ENCODE data around the gene ZSCAN22. TPM values are rescaled to one million over a fixed set of nuclear protein-coding genes. Genes with fewer than 3 reads are reported as not detected.

ZSCAN22 gene
- total and polyA plus RNA-seq, 2 donors (not counting 1 experiment from before 2014, with no cell fraction given), result 2.8 to 7.1 TPM

DNA sequence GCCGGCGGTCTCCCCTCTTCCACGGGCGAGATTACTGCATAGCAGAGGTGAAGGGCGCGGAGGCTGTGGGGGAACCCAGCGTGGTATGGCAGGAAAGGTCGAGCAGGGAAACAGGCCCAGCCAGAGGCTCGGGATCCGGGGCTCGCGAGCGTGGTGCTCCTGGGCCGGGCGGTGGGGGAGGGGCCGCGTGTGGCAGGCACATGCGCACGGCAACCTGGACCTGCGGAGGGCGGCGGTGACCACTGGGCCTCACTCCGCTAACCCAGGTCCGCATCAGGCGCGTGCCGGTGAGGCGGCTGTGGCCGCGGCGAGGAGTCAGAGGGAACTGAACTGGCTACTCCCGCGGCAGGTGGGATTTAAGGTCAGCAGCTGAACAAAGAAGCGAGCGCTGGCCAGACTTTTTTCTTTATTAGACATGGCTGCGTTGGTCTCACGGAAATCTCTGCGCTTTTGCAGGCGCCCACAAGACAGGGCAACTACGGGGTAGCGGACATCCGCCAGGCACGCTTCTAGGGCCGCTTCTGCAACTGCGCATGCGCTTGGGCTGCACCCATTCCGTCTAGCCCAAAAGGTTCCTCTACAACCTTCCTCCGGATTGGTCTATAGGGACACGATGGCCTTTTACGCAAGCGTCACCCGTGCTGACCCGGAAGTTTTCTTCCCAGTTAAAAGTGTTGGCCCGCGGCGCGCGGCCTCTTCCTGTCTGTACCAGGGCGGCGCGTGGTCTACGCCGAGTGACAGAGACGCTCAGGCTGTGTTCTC is 60.0 kb downstream of the ZSCAN22 start, which contains the start of gene RPS5:
Gene RPS5, plus strand, starts transcription at position 694 of the 762 bp plus-strand sequence. CDS start 869 bp downstream, outside the sequence.
- ATAC-seq (ENCODE audit: low read depth) (peak; percentile 90), DNase-seq (peak; percentile 98)
- peak within 1 kb of the TSS; percentile 69 for H3K9ac ChIP-seq (ENCODE audit: low read length)
- H2AFZ ChIP-seq (ENCODE audit: insufficient read depth, low read depth, low read length, poor library complexity, severe bottlenecking), result peak within 1 kb of the TSS; percentile 81
- POLR2A ChIA-PET, result interaction anchor here (0.7 to 2.9 kb wide), 3 partner anchors 10 to 133 kb away, joined by 3 to 18 read pairs (median 5); partner anchors contain the start of genes ZBTB45 and ZNF497
- H3K79me2 ChIP-seq (ENCODE audit: control insufficient read depth, insufficient read depth, low read length), result peaks cover 63% of the 10 kb centered on the region
- H3K4me2 ChIP-seq (replicated peaks; ENCODE audit: low read depth, low read length, poor library complexity, severe bottlenecking), result peak within 1 kb of the TSS; percentile 84
- intact Hi-C loops (cut with micrococcal nuclease), result loop anchor here (1.0 kb wide), 5 partner anchors 15 to 81 kb away; partner anchors contain the start of genes ERVK3-1, ZNF132 and ZNF324B
- CTCF ChIA-PET, result interaction anchor here (1.1 kb wide), 1 partner anchor 22 kb away, joined by 3 read pairs; the partner anchor contains the start of gene ZNF584
- no peak for TF ChIP-seq EZH2 (IDR thresholded peaks at IDR 0.05; ENCODE audit: borderline replicate concordance, insufficient read depth, low read depth, low read length, poor library complexity, severe bottlenecking)
- TF ChIP-seq, protein P1, sequence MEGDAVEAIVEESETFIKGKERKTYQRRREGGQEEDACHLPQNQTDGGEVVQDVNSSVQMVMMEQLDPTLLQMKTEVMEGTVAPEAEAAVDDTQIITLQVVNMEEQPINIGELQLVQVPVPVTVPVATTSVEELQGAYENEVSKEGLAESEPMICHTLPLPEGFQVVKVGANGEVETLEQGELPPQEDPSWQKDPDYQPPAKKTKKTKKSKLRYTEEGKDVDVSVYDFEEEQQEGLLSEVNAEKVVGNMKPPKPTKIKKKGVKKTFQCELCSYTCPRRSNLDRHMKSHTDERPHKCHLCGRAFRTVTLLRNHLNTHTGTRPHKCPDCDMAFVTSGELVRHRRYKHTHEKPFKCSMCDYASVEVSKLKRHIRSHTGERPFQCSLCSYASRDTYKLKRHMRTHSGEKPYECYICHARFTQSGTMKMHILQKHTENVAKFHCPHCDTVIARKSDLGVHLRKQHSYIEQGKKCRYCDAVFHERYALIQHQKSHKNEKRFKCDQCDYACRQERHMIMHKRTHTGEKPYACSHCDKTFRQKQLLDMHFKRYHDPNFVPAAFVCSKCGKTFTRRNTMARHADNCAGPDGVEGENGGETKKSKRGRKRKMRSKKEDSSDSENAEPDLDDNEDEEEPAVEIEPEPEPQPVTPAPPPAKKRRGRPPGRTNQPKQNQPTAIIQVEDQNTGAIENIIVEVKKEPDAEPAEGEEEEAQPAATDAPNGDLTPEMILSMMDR (IDR thresholded peaks at IDR 0.05), result no peak
- peaks cover 5 to 21% of the 10 kb centered on the region in 2 experiments for H3K36me3 ChIP-seq (replicated peaks in 1 of 2; ENCODE audit: control extremely low read depth in 1 of 2, control insufficient read depth in 1 of 2, extremely low read depth in 1 of 2, insufficient read depth in 2 of 2, low read length in 1 of 2)
- peaks cover 27 to 33% of the 10 kb centered on the region in 2 donors for H3K4me1 ChIP-seq (ENCODE audit: control insufficient read depth in 2 of 2, insufficient read depth in 2 of 2, low read length in 2 of 2)
- no peaks in the 10 kb centered on the region for H3K9me3 ChIP-seq (ENCODE audit: control extremely low read depth in 1 of 3, control insufficient read depth in 2 of 3, insufficient read depth in 1 of 3, low read length in 2 of 3)
- H3K4me1 Mint-ChIP-seq, result peaks cover 44% of the 10 kb centered on the region
- H4K20me1 ChIP-seq (ENCODE audit: control insufficient read depth, insufficient read depth, low read length, poor library complexity, severe bottlenecking), result peaks cover 35% of the 10 kb centered on the region
- H3K9me3 Mint-ChIP-seq (ENCODE audit: insufficient read depth), result no peaks in the 10 kb centered on the region
- peak within 1 kb of the TSS; percentile 99 for H3K27ac Mint-ChIP-seq
- peak within 1 kb of the TSS; percentile 94 to 95 for H3K27ac ChIP-seq (ENCODE audit: low read length in 2 of 2)
- under 1% methylated on average over 63 of the region's 64 CpGs for WGBS (ENCODE audit: insufficient coverage)
- H3K27me3 ChIP-seq (replicated peaks in 1 of 4; ENCODE audit: control extremely low read depth in 1 of 4, control insufficient read depth in 3 of 4, insufficient read depth in 4 of 4, low read length in 3 of 4), result no peaks in the 10 kb centered on the region
- peak within 1 kb of the TSS; percentile 97 for H3K4me3 Mint-ChIP-seq
- peak within 1 kb of the TSS; percentile 71 to 87 (median 76) for H3K4me3 ChIP-seq (ENCODE audit: control extremely low read depth in 1 of 5, extremely low read depth in 1 of 5, insufficient read depth in 1 of 5, low read depth in 2 of 5, low read length in 4 of 5)
- no peaks in the 10 kb centered on the region for H3K27me3 Mint-ChIP-seq

Measured in B cell (primary cell).